Rectal smooth muscle tissue (tissue), 1 donor: ENCODE data around the gene TEKTIP1.
"Not testable (repeated sequence)": the region's sequence is repeated elsewhere in the genome, so short reads cannot be mapped to it uniquely, and the experiment has no call there.

Experiments used
- H3K27ac ChIP-seq: one replicate; pipeline ENCODE4 v1.7.0; 2013; ENCODE audit warnings: low read depth, low read length, inconsistent platforms
- H3K27me3 ChIP-seq: one replicate; pipeline ENCODE4 v1.7.0; 2013; ENCODE audit warnings: low read length; ENCODE audit not compliant: control insufficient read depth, insufficient read depth
- H3K36me3 ChIP-seq: one replicate; pipeline ENCODE4 v1.7.0; 2013; ENCODE audit warnings: low read length; ENCODE audit not compliant: control insufficient read depth, insufficient read depth
- H3K4me1 ChIP-seq: one replicate; pipeline ENCODE4 v1.7.0; 2013; ENCODE audit warnings: low read length; ENCODE audit not compliant: control insufficient read depth, insufficient read depth
- H3K4me3 ChIP-seq: one replicate; pipeline ENCODE4 v1.7.0; 2013; ENCODE audit warnings: low read length
- H3K9ac ChIP-seq: one replicate; pipeline ENCODE4 v1.7.0; 2013; ENCODE audit warnings: low read length

TEKTIP1 gene

GRCh38 chr19:3581792-3582191, 42.8 kb downstream of the TEKTIP1 start:
- not testable (repeated sequence) for H3K36me3 ChIP-seq, H3K4me1 ChIP-seq, H3K27ac ChIP-seq, H3K4me3 ChIP-seq, H3K9ac ChIP-seq
- H3K27me3 ChIP-seq: peaks cover 12% of the 10 kb centered on the region

DNA sequence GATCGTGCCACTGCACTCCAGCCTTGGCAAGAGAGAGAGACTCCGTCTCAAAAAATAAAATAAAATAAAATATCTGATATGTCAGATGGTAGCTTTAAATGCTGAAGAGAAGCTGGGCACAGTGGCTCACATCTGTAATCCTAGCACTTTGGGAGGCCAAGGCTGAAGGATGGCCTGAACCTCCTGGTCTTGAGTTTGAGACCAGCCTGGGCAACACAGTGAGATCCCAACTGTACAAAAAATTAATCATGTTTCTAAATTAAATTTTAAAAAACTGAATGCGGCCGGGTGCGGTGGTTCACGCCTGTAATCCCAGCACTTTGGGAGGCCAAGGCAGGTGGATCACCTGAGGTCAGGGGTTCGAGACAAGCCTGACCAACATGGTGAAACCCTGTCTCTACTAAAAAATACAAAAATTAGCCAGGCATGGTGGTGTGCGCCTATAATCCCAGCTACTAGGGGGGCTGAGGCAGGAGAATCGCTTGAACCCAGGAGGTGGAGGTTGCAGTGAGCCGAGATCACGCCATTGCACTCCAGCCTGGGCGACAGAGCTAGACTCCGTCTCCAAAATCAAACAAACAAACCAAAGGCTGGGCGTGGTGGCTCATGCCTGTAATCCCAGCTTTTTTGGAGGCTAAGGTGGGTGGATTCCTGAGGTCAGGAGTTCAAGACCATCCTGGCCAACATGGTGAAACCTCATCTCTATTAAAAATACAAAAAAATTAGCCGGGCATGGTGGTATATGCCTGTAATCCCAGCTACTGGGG, 45.2 kb downstream of the TEKTIP1 start:
- H3K27me3 ChIP-seq: peaks cover 12% of the 10 kb centered on the region
- not testable (repeated sequence) for H3K4me1 ChIP-seq, H3K27ac ChIP-seq, H3K4me3 ChIP-seq, H3K9ac ChIP-seq, H3K36me3 ChIP-seq

GRCh38 chr19:3585301-3586126, 46.5 kb downstream of the TEKTIP1 start, which contains the start of gene GIPC3:
Gene GIPC3, plus strand, starts transcription at chr19:3585478. Its CDS starts 120 bp downstream, at chr19:3585598.
- H3K4me3 ChIP-seq: peak within 1 kb of the TSS; percentile 55
- no peak within 1 kb of the TSS for H3K9ac ChIP-seq
- H3K4me1 ChIP-seq: peaks cover 4% of the 10 kb centered on the region
- H3K27ac ChIP-seq: no peak within 1 kb of the TSS
- H3K36me3 ChIP-seq: no peaks in the 10 kb centered on the region
- H3K27me3 ChIP-seq: peaks cover 12% of the 10 kb centered on the region

- H3K4me1 ChIP-seq: peaks cover 3% of the 10 kb centered on the region
- H3K9ac ChIP-seq: no peak overlapping the region
- H3K27ac ChIP-seq: no peak overlapping the region
- peaks cover 12% of the 10 kb centered on the region for H3K27me3 ChIP-seq
- H3K36me3 ChIP-seq: no peaks in the 10 kb centered on the region
- H3K4me3 ChIP-seq: peak overlapping the region; percentile 55
Observed at GRCh38 chr19:3586127-3586626, 47.2 kb downstream of the TEKTIP1 start.

DNA sequence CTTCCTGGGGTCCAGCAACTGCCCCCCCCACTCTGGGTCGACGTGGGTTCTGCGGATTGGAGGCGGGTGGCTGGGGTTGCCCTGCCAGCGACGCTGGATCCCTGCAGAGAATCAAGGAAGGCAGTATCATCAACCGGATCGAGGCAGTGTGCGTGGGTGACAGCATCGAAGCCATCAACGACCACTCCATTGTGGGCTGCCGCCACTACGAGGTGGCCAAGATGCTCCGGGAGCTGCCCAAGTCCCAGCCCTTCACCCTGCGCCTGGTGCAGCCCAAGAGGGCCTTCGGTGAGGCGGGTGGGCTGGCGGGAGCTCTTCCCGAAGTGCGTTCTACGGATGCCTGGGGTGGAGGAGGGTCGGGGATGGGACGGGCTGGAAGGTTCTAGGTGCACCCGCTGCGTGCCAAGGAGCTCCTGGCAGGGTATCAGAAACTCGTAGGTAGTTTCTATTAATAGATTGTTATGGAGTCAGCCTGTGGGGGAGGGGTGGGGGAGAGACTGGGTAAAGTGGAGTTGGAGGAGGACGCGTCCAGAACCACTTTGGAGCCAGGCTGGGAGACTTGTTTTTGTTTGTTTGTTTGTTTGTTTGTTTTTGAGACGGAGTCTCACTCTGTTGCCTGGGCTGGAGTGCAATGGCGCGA, 47.9 kb downstream of the TEKTIP1 start:
- no peak overlapping the region for H3K27ac ChIP-seq
- peaks cover 12% of the 10 kb centered on the region for H3K27me3 ChIP-seq
- no peak overlapping the region for H3K9ac ChIP-seq

GRCh38 chr19:3589439-3589838, 50.5 kb downstream of the TEKTIP1 start:
- Histone ChIP-seq H3K4me3 (no peak overlapping the region), H3K9ac (no peak overlapping the region), H3K27ac (no peak overlapping the region), H3K27me3 (peaks cover 12% of the 10 kb centered on the region), H3K36me3 (no peaks in the 10 kb centered on the region), H3K4me1 (peaks cover 3% of the 10 kb centered on the region)

More for the DNA sequence above, 47.9 kb downstream of the TEKTIP1 start:
- Histone ChIP-seq H3K4me3 (peak overlapping the region; percentile 32), H3K36me3 (no peaks in the 10 kb centered on the region), H3K4me1 (peaks cover 3% of the 10 kb centered on the region)

DNA sequence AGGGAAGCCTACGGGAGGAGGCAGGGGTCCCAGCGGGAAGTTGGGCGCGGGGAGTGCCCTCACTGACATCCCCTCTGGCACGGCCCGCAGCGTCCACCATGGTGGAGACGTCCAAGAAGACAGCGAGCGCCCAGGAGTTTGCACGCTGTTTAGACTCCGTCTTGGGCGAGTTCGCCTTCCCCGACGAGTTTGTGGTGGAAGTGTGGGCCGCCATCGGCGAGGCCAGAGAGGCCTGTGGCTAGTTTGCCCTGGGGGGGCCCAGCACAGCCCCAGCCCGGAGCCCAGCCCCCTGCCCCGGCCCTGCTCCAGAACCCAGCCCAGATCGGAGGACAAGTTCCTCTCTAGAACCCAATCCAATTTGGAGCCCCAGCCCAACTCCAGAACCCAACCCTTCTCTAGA, 51.0 kb downstream of the TEKTIP1 start:
- Histone ChIP-seq H3K27ac (no peak overlapping the region), H3K27me3 (peaks cover 11% of the 10 kb centered on the region), H3K9ac (no peak overlapping the region), H3K4me1 (peaks cover 3% of the 10 kb centered on the region), H3K4me3 (no peak overlapping the region), H3K36me3 (no peaks in the 10 kb centered on the region)

DNA sequence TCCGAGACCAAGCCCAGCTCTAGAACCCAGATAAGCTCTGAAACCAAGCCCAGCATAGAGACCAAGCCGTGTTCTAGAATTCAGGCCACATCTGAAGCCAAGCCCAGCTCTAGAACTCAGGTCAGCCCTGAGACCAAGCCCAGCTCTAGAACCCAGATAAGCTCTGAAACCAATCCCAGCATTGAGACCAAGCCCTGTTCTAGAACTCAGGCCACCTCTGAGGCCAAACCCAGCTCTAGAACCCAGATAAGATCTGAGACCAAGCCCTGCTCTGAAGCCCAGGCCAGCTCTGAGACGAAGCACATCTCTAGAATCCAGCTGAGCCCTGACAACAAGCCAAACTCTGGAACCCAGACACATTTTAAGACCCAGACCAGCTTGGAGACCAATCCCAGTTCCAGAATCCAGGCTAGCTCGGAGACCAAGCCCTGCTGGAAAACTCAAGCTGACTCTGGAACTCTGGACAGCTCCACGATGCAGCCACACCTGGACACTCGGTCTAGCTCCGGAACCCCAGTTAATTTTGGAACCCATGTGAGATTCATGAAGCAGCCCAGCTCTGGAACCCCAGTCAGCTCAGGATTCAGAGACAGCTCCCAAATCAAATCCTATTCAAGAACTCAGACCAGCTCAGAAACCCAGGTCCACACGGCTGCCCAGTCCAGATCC, 52.2 kb downstream of the TEKTIP1 start:
- Histone ChIP-seq H3K4me3 (no peak overlapping the region), H3K27ac (no peak overlapping the region)

DNA sequence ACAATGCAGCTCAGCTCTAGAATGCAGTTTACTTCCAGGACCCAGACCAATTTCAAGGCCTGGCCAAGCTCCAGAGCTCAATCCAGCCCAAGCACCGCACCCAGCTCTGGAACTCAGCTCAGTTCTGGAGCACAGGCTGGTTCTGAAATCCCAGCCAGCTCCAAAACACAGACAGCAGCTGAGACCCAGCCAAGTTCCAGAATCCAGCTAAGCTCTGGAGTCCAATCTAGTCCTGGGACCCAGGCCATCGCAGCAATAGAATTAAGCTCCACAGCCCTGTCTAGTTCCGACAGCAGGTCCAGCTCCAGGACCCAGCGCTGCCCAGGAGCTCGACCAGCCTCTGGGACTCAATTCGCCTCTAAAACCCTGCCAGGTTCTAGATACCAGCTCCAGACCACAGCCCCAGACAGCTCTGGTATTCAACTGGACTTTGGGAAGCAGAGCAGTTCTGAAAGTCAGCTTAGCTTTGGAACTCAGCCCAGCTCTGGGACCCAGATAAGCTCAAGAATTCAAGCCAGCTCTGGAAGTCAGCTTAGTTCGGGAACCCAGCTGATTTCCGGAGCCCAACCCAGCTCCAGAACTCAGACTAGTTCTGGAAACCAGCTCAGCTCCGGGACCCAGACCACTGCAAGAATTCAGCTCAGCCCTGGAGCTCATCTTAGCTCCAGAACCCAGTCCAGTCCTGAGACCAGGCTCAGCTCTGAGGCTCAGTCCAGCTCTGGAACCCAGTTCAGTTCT, 53.1 kb downstream of the TEKTIP1 start:
- Histone ChIP-seq H3K27me3 (no peaks in the 10 kb centered on the region), H3K4me3 (no peak overlapping the region), H3K36me3 (no peaks in the 10 kb centered on the region), H3K4me1 (no peaks in the 10 kb centered on the region), H3K9ac (no peak overlapping the region), H3K27ac (no peak overlapping the region)

More for the DNA sequence above, 52.2 kb downstream of the TEKTIP1 start:
- H3K4me1 ChIP-seq: peaks cover 3% of the 10 kb centered on the region
- no peaks in the 10 kb centered on the region for H3K36me3 ChIP-seq
- peaks cover 2% of the 10 kb centered on the region for H3K27me3 ChIP-seq
- no peak overlapping the region for H3K9ac ChIP-seq

DNA sequence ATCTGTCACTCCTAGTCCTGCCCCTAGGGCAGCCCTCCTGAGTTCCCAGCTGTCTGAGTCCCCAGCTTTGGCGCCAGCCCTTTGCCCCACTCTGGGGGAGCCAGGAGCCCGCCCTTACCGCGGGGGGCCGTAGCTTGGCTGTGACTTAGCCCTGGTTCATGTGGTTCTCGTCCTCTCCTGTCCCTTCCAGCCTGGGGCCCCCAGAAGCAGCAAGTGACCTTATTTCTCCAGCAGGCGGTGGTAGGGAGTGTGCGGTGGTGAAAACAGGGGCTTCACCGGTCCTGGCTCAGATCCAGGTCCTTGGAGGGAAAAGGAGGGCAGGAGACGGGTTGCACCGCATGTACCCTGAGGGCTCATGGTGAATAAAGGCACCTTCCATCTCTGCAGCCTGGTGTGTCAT, 54.2 kb downstream of the TEKTIP1 start:
- no peak overlapping the region for H3K27ac ChIP-seq
- no peaks in the 10 kb centered on the region for H3K27me3 ChIP-seq
- H3K9ac ChIP-seq: no peak overlapping the region
- H3K4me3 ChIP-seq: no peak overlapping the region
- no peaks in the 10 kb centered on the region for H3K4me1 ChIP-seq
- no peaks in the 10 kb centered on the region for H3K36me3 ChIP-seq
